ENCODE measurements around the gene C1orf21.
A peak's percentile ranks its signal among the peaks of the same experiment; 100 is the strongest.

C1orf21 gene

DNA sequence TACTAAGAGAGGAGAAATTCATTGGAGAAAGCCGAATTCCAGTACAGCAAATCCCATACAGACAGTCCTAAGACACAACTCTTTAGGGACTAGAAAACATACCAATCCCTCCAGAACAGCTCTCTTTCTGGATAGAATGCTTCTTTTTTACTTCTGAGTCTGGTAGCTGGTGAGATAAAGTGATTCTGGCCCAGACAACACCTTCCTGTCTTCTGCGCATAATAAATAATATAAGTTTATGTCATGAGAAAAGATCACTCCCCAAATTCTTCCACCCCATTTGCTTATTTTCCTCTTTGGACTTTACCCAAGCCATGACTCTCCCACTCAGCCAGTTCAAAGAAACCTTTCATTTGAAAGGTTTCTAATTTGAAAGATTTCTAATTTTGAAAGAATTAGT is 269.4 kb downstream of the C1orf21 start:
- no peak for DNase-seq (ENCODE audit: low spot score)

DNA sequence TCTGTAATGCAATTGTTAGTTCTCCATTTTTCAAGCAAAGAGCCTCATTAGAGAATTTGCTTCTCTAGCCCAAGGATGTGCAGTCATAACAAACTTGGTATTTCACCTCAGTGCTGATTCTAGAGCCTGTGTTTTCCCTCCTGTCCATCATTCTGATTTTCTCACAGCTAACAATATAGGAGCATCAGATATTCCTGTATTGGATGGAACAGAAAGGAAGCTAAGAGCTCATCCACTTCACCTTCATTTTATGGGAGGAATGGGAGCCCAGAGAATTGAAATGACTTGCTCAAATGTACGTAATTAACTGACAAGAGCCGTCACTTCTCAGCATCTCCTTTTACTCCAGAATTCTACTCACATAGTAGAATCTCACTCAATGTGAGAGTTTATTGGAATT is 271.2 kb downstream of the C1orf21 start:
- DNase-seq (ENCODE audit: low spot score), result no peak

DNA sequence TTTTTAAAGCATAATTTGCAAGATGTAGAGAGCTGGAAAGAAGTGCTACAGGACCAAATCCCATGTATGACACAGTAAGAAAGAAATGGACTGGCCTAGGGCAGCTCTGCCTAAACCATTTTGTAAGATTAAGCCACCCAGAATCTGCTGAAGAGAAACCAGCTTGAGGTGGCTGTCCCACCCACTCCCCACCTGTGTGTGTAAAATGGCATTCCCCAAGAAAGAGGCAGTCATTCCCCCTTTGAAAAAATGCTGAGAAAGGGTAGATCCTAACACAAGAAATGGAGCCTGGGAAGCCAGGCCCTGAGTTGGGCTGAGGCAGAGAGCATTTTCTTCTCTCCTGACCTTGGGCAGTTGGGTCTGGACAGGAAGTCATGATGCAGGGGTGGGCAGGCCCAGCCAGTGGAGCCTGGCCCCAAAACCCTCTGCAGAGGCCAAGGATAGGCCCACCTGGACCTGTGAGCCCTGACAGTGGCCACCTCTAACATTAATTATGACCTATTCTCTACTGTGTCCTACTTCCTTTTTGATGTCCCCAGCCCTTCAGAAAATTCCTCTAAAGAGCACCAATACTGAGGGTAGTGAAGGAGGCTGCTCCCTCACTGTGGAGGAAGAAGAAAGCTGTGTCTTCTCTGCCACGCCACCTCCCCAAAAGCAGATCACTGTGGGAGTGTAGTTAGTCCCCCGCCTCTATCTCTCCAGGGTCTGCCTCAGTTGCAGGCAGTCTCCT is 273.8 kb downstream of the C1orf21 start:
- DNase-seq (ENCODE audit: low spot score), result no peak

DNA sequence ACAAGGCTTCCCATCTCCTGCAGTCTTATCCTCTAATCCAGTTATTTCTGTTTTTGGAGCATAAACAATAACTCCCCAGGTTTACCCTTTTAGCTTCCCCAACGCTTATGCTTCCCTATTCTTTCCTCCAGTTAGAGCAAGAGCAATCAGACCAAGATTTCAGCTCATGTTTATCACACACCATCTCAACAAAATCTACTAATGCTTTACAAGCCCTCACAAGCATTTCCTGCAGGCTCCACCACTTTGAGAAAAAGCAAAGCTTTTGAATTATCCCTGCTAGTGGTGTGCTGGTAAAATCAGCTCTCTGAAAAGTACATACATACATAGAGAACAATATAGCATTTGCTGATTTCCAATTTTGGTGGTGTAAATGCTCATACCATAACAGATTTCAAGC is 275.0 kb downstream of the C1orf21 start:
- DNase-seq (ENCODE audit: low spot score), result no peak

DNA sequence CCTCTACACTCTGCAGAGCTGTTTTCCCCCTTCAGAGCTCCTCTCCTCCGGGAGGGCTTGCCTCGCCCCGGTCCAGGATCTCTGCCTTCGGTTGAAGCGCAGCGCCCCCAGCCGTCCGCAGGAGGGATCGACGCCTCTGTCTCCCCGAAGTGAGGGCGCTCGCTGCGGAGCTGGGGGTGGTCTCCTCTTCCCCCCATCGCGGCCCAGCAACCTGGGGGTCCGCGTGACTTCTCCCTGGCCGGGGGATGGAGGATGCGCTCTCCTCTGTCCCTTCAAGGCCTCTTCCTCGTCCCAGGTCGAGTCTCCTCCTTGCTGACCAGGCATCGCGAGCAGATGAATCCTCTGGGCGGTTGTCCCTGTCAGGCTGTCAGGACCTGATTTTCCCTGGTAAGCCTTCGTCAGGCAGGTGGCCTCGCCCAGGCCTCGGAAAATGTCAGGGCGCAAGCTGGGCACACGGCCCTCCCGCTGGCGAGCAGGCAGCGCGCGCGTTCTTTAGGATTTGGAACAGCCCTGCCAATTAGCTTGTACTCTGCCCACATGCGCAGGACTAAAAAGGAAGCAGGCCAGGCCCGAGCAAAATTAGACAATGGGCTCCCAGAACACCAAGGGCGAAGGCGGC is 277.3 kb downstream of the C1orf21 start:
- peak; percentile 71 for DNase-seq (ENCODE audit: low spot score)

DNA sequence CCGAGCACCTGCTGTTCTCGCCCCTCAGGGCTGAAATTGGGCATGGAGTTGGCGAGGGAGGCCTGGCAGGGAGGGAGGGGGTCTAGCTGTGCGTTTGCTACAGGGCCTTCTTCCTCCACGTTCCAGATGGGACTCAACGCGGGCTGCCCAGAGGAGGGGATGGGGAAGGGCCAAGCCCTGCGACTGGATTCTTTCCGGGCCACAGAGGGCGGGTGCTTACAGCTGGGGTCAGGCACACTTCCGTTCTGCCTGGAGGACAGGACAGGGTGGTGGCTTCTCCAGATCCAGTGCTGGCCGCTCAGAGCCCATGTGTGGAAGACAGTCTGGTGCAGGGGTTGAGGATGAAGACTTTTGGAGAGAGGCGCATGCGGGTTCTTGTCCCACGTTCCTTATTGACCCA is 277.8 kb downstream of the C1orf21 start:
- DNase-seq (ENCODE audit: low spot score), result no peak

DNA sequence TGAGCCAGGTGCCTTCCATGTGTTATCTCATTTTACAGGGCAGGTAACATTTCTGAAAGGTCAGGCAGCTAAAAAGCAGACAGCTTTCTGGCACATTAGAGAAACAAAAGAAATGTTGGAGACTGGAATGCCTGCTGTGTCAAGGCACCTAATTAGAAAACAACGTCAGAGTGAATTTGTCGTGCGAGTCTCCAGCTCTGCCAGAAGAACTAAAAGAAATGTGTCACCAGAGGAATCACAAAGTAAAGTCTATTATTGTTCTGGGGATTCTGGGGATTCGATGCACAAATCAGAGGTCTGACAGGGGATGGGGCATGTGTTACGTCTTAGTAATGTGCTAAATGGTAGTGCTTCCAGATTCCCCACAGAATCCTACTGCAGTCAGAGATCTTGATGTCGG is 278.5 kb downstream of the C1orf21 start:
- no peak for DNase-seq (ENCODE audit: low spot score)

DNA sequence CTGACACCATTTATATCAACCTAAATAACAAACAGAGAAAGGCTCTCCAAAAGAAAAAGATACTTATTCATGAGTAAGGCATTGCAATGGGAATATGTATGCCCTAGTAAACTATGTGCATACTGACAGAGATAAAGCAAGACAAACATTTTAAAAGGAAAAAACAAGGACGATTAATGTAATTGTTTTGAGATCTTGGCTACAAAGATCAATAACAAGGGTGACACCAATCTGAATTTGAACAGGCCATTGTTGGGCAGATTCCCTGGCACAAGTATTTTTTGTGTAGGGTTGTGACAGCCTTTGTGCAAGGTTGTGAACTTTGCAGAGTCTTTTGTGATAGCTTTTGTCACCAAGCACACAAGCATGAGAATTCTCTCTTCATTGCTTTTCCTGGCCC is 282.6 kb downstream of the C1orf21 start:
- no peak for DNase-seq (ENCODE audit: low spot score)

DNA sequence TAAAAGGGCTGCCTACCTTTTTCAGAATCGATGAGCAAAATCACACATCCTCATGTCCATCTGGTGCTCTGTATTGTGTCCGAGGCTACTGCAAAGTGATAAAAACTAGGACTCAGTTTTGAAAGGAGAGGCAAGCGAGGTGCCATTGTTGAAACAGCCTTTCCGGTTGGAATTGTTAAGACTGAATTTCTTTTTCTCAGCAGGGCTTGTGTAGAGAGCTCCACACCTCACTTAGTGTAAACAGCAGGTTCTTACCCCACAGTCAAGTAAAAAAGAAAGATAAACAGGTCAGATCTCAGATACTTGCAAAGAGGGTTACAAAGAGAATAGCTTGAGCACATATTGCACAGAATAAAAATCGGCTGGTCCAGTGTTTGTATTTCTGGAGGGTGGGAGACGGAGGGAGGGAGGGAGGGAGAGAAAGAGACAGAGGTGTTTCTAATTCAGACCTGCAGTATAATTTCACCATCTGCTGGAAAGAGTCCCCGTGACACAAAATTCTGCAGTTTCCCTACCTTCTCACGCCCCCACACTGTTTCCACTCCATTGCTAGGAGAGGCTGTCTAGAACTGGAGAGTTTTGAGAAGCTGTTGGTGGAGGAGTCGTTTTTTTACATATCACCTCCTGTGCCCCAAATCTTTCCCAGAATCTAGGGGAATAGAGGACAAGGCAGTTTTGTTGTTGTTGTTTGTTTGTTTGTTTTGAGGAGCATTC is 285.3 kb downstream of the C1orf21 start:
- DNase-seq (ENCODE audit: low spot score), result no peak

DNA sequence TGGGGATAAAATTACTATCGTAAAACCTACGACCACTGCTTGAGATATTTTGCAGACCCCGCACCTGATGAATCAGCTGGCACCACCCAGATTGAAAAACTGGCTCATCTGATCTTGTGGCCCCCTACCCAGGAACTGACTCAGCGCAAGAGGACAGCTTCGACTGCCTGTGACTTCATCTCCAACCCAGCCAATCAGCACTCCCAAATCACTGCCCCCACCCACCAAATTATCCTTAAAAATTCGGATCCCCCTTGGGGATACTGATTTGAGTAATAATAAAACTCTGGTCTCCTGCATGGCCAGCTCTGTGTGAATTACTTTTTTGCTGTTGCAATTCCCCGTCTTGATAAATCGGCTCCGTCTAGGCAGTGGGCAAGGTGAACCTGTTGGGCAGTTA is 286.5 kb downstream of the C1orf21 start:
- no peak for DNase-seq (ENCODE audit: low spot score)

DNA sequence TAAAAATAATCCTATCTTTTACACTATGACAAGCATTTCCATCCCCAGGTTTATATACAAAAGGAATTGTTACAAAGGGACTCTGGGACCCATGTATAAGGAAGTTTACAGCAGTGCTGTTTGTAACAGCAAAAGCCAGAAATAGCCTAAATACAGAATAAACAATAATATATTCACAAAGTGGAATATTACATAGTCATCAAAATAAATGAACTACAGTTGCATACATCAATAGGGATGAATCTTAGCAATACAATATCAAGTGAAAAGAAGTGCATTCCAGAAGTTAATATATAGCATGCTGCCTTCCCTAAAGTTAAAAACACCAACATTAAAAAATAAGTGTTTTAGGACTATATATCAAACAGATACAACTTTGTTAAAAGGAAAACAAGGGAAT is 290.5 kb downstream of the C1orf21 start:
- DNase-seq (ENCODE audit: low spot score), result no peak

Data from pons (tissue), 1 donor.